NCI-H2171 (cell line): ENCODE results near the gene VPS39.

Experiments
- DNase-seq: peaks from one replicate; lab custom pipeline; 2025; lab: John Stamatoyannopoulos, UW

Gene VPS39

GRCh38 chr15:42144841-42145375, 63.2 kb downstream of the VPS39 start:
- no peak for DNase-seq

- no peak for DNase-seq
Measured at GRCh38 chr15:42143866-42144625, 64.1 kb downstream of the VPS39 start.

- no peak for DNase-seq
Measured at GRCh38 chr15:42143356-42143755, 64.7 kb downstream of the VPS39 start.

GRCh38 chr15:42141795-42142667, 66.1 kb downstream of the VPS39 start:
- no peak for DNase-seq

GRCh38 chr15:42141246-42141645, 66.9 kb downstream of the VPS39 start:
- DNase-seq = no peak

GRCh38 chr15:42140383-42141070, 67.6 kb downstream of the VPS39 start:
- no peak for DNase-seq

- no peak for DNase-seq
Measured at GRCh38 chr15:42139596-42139995, 68.5 kb downstream of the VPS39 start.

- DNase-seq = no peak
Measured at GRCh38 chr15:42138968-42139386, 69.1 kb downstream of the VPS39 start.

- no peak for DNase-seq
Measured at GRCh38 chr15:42138411-42138810, 69.7 kb downstream of the VPS39 start.

- DNase-seq = peak; percentile 66
Measured at GRCh38 chr15:42137461-42138261, 70.4 kb downstream of the VPS39 start.

- no peak for DNase-seq
Measured at GRCh38 chr15:42136513-42136912, 71.6 kb downstream of the VPS39 start.

GRCh38 chr15:42135351-42135750, 72.8 kb downstream of the VPS39 start:
- no peak for DNase-seq

- no peak for DNase-seq
Measured at GRCh38 chr15:42134617-42135245, 73.4 kb downstream of the VPS39 start.

GRCh38 chr15:42133886-42134502, 74.1 kb downstream of the VPS39 start:
- peak; percentile 32 for DNase-seq

GRCh38 chr15:42133356-42133755, 74.7 kb downstream of the VPS39 start:
- no peak for DNase-seq

GRCh38 chr15:42131826-42132806, 76.0 kb downstream of the VPS39 start:
- peak; percentile 84 for DNase-seq

GRCh38 chr15:42131006-42131405, 77.1 kb downstream of the VPS39 start:
- DNase-seq = no peak

GRCh38 chr15:42130246-42130986, 77.7 kb downstream of the VPS39 start:
- peak; percentile 69 for DNase-seq

- no peak for DNase-seq
Measured at GRCh38 chr15:42129364-42129763, 78.7 kb downstream of the VPS39 start.
